ENCODE measurements around the gene PCNT.

PCNT gene

DNA sequence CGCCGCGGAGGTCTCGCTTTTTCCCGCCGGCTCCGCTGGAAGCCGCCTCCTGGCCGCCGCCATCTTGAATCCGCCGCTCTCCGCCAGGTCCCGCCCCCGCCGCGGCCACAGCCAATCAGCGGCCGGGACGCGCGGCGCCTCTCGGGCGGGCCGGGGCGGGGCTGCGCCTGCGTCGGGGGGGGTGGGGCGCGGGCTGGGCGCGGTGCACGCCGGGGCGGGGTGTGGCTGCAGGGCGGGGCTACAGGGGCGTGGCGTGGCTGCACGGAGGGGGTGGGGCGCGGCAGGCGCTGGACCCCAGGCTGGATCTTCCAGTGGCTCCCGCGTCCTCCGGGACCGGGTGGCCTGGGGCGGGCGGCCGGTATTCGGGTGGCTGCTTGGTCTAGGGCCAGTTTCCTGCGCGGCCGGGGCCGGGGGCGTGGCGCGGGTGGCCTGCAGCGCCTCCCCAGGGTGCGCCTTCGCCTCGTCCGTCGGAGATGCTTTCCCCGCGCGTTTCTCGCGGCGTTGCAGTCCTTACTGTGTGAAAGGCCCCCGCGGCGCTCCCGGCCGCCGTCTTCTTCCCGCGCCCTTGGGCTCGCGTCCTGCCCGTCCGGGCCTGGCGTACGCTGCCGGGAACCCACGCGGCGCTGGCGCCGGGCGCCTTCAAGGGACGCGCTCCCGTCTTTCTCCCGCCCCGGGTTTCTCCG lies 575 bp downstream of the PCNT start:
- H3K36me3 ChIP-seq (ENCODE audit: insufficient read depth, low read length) = peaks cover 12% of the 10 kb centered on the region
- no peaks in the 10 kb centered on the region for H3K9me3 ChIP-seq (replicated peaks; ENCODE audit: low read length)
- peak overlapping the region; percentile 99 for H3K4me3 ChIP-seq (ENCODE audit: low read length)
- H3K9ac ChIP-seq (ENCODE audit: low read depth, low read length) = peak overlapping the region; percentile 95
- no peaks in the 10 kb centered on the region for H3K27me3 ChIP-seq (ENCODE audit: control insufficient read depth, insufficient read depth, low read length)
- H3K4me1 ChIP-seq (ENCODE audit: control insufficient read depth, insufficient read depth, low read length) = peaks cover 33% of the 10 kb centered on the region
- H3K4me2 ChIP-seq (ENCODE audit: low read length) = peak overlapping the region; percentile 86

DNA sequence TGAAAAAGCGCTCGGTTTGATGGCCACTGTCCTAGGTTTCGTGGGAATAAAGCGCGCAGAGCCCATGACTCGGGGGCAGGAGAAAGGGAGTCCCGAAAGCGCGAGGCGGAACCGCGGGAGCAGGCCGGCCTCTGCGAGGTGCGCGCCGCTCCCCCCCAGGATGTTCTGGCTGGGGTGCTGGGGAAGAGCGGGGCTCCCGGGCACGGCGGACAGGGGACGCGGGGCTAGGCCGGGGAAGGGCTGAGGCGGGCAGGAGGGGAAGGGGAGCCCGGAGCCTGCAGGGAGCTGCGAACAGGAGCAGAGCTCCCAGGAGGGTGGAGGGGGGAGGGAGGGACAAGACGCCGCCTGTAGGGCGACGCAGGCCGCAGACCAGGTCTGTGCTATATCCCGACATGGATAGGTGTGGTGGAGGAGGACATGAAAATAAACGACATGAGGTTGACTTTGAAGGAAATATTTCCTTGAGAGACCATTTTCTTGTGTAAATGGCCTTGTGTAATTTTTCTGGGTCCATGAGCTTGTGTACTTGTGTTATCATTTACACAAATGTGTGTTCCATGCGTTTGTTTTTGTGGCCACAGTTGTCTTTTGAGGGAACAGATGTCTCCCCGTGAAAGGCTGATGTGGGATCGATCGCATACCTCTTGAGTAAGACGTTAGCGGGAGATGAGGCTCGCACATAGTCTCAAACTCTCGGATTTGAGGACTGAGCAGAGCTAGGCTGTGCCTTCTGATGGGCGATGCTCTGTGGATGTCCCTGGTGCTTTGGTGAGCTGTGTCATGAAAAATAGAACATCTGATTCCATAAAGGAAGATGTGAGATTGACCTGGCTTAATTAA lies 1.3 kb downstream of the PCNT start:
- H3K4me3 ChIP-seq (ENCODE audit: low read length) = peak overlapping the region; percentile 86
- H3K4me2 ChIP-seq (ENCODE audit: low read length) = peak overlapping the region; percentile 85

DNA sequence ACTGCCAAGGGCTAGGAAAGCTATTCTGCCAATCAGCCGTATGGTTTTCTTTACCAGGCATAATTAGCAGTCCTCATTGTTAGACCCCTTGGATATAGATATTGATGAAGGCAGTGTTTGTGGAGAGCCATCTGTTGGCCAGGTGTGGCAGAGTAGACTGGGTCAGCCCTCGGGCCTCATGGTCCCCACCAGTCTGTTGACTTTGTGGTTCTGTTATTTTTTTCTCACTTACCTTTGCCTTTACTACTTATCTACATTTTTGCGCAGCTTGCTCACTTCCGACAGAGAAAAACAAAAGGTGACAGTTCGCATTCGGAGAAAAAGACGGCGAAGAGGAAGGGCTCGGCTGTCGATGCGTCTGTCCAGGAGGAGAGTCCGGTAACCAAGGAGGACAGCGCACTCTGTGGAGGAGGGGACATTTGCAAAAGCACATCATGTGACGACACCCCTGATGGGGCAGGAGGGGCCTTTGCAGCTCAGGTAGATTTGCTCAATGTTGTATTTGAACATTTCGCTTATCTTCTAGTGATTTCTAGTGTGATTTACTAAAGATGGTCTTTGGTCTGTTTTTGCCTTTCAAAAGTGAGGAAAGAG lies 2.3 kb downstream of the PCNT start:
- Histone ChIP-seq H3K36me3 (ENCODE audit: insufficient read depth, low read length) (peaks cover 26% of the 10 kb centered on the region), H3K4me3 (ENCODE audit: low read length) (no peak overlapping the region), H3K9ac (ENCODE audit: low read depth, low read length) (peak overlapping the region; percentile 90), H3K27me3 (ENCODE audit: control insufficient read depth, insufficient read depth, low read length) (no peaks in the 10 kb centered on the region), H3K4me2 (ENCODE audit: low read length) (peak overlapping the region; percentile 85), H3K9me3 (replicated peaks; ENCODE audit: low read length) (no peaks in the 10 kb centered on the region), H3K4me1 (ENCODE audit: control insufficient read depth, insufficient read depth, low read length) (peaks cover 32% of the 10 kb centered on the region)

More for the DNA sequence above, 1.3 kb downstream of the PCNT start:
- Histone ChIP-seq H3K4me1 (ENCODE audit: control insufficient read depth, insufficient read depth, low read length) (peaks cover 33% of the 10 kb centered on the region), H3K9me3 (replicated peaks; ENCODE audit: low read length) (no peaks in the 10 kb centered on the region), H3K9ac (ENCODE audit: low read depth, low read length) (peak overlapping the region; percentile 90), H3K36me3 (ENCODE audit: insufficient read depth, low read length) (peaks cover 20% of the 10 kb centered on the region), H3K27me3 (ENCODE audit: control insufficient read depth, insufficient read depth, low read length) (no peaks in the 10 kb centered on the region)

DNA sequence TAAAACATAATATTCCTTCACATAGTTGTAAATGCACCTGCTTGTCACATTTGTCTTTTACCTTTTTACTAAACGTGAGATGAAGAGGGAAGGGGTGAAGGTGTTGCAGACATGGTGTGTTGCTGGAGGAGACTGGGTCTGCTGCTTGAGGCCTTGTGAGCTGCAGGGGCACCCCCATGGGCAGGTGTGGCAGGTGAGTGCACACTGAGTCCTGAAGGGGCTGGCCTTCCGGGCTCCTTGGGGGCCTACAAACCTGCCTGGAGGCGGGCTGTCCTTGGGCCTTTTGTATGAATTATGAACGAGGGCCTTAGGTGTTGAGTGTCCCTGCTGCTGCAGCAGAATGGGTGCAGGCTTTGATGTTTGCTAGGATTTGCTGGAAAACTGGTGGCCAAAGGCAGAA lies 3.8 kb downstream of the PCNT start:
- Histone ChIP-seq H3K36me3 (ENCODE audit: insufficient read depth, low read length) (peaks cover 31% of the 10 kb centered on the region), H3K27me3 (ENCODE audit: control insufficient read depth, insufficient read depth, low read length) (no peaks in the 10 kb centered on the region), H3K4me3 (ENCODE audit: low read length) (no peak overlapping the region), H3K4me1 (ENCODE audit: control insufficient read depth, insufficient read depth, low read length) (peaks cover 26% of the 10 kb centered on the region), H3K9me3 (replicated peaks; ENCODE audit: low read length) (no peaks in the 10 kb centered on the region), H3K4me2 (ENCODE audit: low read length) (no peak overlapping the region), H3K9ac (ENCODE audit: low read depth, low read length) (no peak overlapping the region)

DNA sequence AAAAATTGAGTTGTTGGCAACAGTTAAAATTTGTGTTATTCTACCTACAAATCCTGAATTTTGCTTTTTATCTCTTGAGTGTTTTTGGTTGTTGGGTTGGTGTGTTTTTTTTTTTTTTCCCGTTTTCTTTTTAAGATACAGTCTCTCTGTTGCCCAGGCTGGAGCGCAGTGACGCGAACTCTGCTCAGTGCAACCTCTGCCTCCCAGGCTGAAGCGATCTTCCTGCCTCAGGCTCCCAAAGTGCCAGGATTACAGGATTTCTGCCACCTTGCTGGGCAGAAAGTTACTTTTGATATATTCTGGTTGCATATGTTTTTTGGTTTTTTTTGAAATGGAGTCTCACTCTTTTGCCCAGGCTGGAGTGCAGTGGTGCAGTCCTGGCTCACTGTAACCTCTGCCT lies 4.2 kb downstream of the PCNT start:
- Histone ChIP-seq H3K4me2 (ENCODE audit: low read length) (no peak overlapping the region), H3K4me1 (ENCODE audit: control insufficient read depth, insufficient read depth, low read length) (peaks cover 24% of the 10 kb centered on the region), H3K9me3 (replicated peaks; ENCODE audit: low read length) (no peaks in the 10 kb centered on the region), H3K4me3 (ENCODE audit: low read length) (no peak overlapping the region), H3K9ac (ENCODE audit: low read depth, low read length) (no peak overlapping the region), H3K27me3 (ENCODE audit: control insufficient read depth, insufficient read depth, low read length) (no peaks in the 10 kb centered on the region), H3K36me3 (ENCODE audit: insufficient read depth, low read length) (peaks cover 31% of the 10 kb centered on the region)

DNA sequence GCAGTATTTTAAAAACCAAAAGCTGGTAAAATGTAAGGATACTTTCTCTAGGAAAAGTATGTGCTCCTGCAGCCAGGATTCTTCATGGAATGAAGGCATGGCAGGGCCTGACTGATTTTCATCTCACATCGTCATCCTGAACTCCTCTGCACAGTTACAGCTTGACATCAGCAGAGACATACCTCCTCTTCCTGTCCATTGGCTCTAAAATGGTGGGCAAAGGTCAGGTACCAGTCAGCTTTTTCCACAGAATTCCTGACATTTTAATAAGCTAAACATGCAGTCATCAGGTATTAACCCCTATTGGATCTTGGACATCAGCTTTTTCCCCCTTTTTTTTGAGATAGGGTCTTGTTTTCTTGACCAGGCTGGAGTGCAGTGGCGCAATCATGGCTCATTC lies 5.8 kb downstream of the PCNT start:
- peaks cover 36% of the 10 kb centered on the region for H3K36me3 ChIP-seq (ENCODE audit: insufficient read depth, low read length)
- H3K4me2 ChIP-seq (ENCODE audit: low read length) = no peak overlapping the region
- H3K9ac ChIP-seq (ENCODE audit: low read depth, low read length) = no peak overlapping the region
- no peak overlapping the region for H3K4me3 ChIP-seq (ENCODE audit: low read length)
- H3K4me1 ChIP-seq (ENCODE audit: control insufficient read depth, insufficient read depth, low read length) = peaks cover 24% of the 10 kb centered on the region
- no peaks in the 10 kb centered on the region for H3K9me3 ChIP-seq (replicated peaks; ENCODE audit: low read length)
- no peaks in the 10 kb centered on the region for H3K27me3 ChIP-seq (ENCODE audit: control insufficient read depth, insufficient read depth, low read length)

DNA sequence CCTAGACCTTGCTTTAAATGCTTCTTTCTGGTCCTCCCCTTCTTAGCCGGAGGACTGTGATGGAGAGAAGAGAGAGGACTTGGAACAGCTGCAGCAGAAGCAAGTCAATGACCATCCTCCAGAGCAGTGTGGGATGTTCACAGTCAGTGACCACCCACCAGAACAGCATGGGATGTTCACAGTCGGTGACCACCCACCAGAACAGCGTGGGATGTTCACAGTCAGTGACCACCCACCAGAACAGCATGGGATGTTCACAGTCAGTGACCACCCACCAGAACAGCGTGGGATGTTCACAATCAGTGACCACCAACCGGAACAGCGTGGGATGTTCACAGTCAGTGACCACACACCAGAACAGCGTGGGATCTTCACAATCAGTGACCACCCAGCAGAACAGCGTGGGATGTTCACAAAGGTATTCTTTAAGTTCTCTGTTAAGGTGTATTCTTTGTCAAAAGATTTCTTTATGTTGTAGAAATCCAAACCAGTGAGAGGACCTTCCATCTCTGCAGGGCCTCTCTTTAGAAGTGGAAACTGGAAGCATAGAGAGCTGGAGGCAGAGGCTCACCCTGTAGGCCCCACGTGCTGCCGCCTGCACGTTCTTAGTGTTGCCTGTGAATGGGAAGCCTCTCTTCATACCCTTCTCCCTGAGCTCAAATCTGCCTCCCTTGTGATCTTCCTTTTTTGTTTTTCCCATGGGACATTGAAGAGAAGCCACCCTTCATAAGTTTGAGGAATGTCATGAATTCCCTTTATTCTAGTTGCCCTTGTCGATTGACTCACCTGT lies 10.6 kb downstream of the PCNT start:
- no peak overlapping the region for H3K4me2 ChIP-seq (ENCODE audit: low read length)
- H3K36me3 ChIP-seq (ENCODE audit: insufficient read depth, low read length) = peaks cover 48% of the 10 kb centered on the region
- no peak overlapping the region for H3K9ac ChIP-seq (ENCODE audit: low read depth, low read length)
- no peaks in the 10 kb centered on the region for H3K9me3 ChIP-seq (replicated peaks; ENCODE audit: low read length)
- no peaks in the 10 kb centered on the region for H3K27me3 ChIP-seq (ENCODE audit: control insufficient read depth, insufficient read depth, low read length)
- H3K4me1 ChIP-seq (ENCODE audit: control insufficient read depth, insufficient read depth, low read length) = peaks cover 11% of the 10 kb centered on the region
- H3K4me3 ChIP-seq (ENCODE audit: low read length) = no peak overlapping the region

DNA sequence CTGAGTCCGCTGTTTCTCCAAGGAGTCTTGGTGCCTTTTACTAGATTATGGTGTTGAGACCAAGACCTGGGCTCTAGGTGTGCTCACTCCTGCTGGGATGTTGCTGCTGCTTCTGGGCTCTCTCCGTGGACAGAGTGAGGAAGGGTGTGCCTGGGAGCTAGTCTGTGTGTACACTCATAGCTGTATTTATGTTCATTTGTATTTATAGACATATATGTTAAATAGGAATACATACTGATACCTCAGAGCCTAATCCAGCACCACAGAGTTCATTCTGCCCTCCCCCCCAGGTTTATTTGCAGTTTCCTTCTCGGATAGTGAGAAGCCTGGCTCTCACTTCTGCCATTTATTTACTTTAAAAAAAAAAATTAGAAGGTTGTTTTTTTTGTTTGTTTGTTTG lies 12.6 kb downstream of the PCNT start:
- no peaks in the 10 kb centered on the region for H3K9me3 ChIP-seq (replicated peaks; ENCODE audit: low read length)
- peaks cover 11% of the 10 kb centered on the region for H3K4me1 ChIP-seq (ENCODE audit: control insufficient read depth, insufficient read depth, low read length)
- H3K36me3 ChIP-seq (ENCODE audit: insufficient read depth, low read length) = peaks cover 37% of the 10 kb centered on the region
- H3K27me3 ChIP-seq (ENCODE audit: control insufficient read depth, insufficient read depth, low read length) = no peaks in the 10 kb centered on the region
- H3K4me2 ChIP-seq (ENCODE audit: low read length) = no peak overlapping the region
- no peak overlapping the region for H3K9ac ChIP-seq (ENCODE audit: low read depth, low read length)
- no peak overlapping the region for H3K4me3 ChIP-seq (ENCODE audit: low read length)

DNA sequence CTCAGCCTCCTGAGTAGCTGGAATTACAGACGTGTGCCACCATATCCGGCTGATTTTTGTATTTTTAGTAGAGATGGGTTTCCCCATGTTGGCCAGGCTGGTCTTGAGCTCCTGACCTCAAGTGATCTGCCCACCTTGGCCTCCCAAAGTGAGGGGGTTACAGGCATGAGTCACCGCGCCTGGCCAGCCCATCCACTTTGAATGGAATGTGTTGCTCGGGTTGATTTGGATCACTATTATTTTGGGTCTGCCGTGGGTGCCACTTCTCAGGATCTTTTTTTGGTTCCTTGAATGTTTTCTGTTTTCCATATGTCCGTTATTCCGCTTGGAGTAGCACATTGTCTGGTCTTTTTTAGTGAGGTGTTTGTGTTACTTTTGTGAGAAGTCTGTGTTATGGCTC lies 17.0 kb downstream of the PCNT start:
- Histone ChIP-seq H3K4me2 (ENCODE audit: low read length) (no peak overlapping the region), H3K9me3 (replicated peaks; ENCODE audit: low read length) (no peaks in the 10 kb centered on the region), H3K4me3 (ENCODE audit: low read length) (no peak overlapping the region), H3K4me1 (ENCODE audit: control insufficient read depth, insufficient read depth, low read length) (no peaks in the 10 kb centered on the region), H3K27me3 (ENCODE audit: control insufficient read depth, insufficient read depth, low read length) (no peaks in the 10 kb centered on the region), H3K9ac (ENCODE audit: low read depth, low read length) (no peak overlapping the region), H3K36me3 (ENCODE audit: insufficient read depth, low read length) (peaks cover 32% of the 10 kb centered on the region)

DNA sequence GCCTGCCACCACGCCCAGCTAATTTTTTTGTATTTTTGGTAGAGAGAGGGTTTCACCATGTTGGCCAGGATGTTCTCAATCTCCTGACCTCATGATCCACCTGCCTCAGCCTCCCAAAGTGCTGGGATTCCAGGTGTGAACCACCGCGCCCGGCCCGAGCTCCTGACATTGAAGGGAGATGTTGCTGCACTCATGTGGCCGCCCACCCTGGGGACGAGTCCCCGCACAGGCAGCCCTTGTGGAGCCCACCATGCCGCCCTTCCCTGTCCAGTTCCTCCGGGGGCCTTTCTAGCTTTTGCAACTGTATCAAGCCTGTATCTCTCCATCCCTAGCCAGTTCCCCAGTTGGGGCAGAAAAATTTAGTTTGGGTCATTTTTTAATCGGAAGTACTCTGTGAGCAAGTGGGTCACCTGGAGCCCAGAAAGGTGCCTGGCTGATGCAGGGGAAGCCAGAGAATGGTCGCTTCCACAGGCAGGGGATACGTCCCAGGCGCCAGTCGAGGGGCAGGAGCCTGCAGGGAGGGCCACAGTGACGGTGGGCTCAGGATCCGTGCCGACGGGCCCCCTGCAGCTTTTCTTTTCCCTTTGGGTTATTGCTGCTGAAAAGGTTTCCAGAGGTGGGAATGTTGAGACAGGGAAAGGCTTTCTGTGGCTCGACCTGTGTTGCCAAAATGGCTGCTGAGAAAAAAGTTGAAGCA lies 20.4 kb downstream of the PCNT start:
- H3K36me3 ChIP-seq (ENCODE audit: insufficient read depth, low read length) = peaks cover 43% of the 10 kb centered on the region
- no peak overlapping the region for H3K4me2 ChIP-seq (ENCODE audit: low read length)
- no peaks in the 10 kb centered on the region for H3K9me3 ChIP-seq (replicated peaks; ENCODE audit: low read length)
- H3K27me3 ChIP-seq (ENCODE audit: control insufficient read depth, insufficient read depth, low read length) = no peaks in the 10 kb centered on the region
- no peaks in the 10 kb centered on the region for H3K4me1 ChIP-seq (ENCODE audit: control insufficient read depth, insufficient read depth, low read length)
- no peak overlapping the region for H3K9ac ChIP-seq (ENCODE audit: low read depth, low read length)
- H3K4me3 ChIP-seq (ENCODE audit: low read length) = no peak overlapping the region

DNA sequence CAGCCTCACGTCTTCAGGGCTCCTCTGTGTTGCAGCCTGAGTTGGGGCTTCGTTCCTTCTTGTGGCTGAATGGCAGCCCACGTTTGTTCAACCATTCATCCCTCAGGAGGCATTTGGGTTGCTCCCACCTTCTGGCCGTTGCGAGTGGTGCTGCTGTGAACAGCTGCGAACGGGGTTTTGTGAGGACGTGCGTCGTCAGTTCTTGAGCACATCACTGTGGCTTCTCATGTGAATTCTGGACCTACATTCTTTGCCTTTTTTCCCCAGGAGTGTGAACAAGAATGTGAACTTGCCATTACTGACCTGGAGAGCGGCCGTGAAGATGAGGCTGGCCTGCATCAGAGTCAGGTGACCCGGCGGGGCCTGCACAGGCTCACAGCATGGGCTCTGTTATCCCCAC lies 21.9 kb downstream of the PCNT start:
- Histone ChIP-seq H3K4me2 (ENCODE audit: low read length) (no peak overlapping the region), H3K4me1 (ENCODE audit: control insufficient read depth, insufficient read depth, low read length) (no peaks in the 10 kb centered on the region), H3K4me3 (ENCODE audit: low read length) (no peak overlapping the region), H3K27me3 (ENCODE audit: control insufficient read depth, insufficient read depth, low read length) (no peaks in the 10 kb centered on the region), H3K9ac (ENCODE audit: low read depth, low read length) (no peak overlapping the region), H3K36me3 (ENCODE audit: insufficient read depth, low read length) (peaks cover 47% of the 10 kb centered on the region), H3K9me3 (replicated peaks; ENCODE audit: low read length) (no peaks in the 10 kb centered on the region)

All from skeletal muscle satellite cell (primary cell).